GM12801 (cell line): Measurements from ENCODE around the gene DUSP22.

Experiments
- TF ChIP-seq, protein P1 (sequence below): IDR thresholded peaks from one replicate; pipeline ENCODE4 v1.5.1; 2011; ENCODE audit warnings: control low read depth; ENCODE audit not compliant: insufficient read length; ENCODE audit errors: extremely low read depth

DUSP22 gene

DNA sequence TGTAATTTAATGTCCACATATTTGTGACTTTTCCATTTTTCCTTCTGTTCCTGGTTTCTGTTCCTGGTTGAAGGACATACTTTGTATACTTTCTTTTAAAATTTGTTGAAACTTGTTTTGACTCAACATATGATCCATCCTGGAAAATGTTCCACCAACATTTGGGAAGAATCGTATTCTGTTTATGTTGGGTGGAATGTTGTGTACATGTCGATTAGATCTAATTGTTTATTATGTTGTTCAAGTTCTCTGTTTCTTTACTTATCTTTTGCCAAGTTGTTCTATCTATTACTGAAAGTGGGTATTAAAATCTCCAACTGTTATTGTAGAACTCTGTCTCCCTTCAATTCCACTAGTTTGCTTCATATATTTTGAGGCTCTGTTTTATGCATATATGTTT, 27.7 kb upstream of the DUSP22 start:
- TF ChIP-seq, protein P1, sequence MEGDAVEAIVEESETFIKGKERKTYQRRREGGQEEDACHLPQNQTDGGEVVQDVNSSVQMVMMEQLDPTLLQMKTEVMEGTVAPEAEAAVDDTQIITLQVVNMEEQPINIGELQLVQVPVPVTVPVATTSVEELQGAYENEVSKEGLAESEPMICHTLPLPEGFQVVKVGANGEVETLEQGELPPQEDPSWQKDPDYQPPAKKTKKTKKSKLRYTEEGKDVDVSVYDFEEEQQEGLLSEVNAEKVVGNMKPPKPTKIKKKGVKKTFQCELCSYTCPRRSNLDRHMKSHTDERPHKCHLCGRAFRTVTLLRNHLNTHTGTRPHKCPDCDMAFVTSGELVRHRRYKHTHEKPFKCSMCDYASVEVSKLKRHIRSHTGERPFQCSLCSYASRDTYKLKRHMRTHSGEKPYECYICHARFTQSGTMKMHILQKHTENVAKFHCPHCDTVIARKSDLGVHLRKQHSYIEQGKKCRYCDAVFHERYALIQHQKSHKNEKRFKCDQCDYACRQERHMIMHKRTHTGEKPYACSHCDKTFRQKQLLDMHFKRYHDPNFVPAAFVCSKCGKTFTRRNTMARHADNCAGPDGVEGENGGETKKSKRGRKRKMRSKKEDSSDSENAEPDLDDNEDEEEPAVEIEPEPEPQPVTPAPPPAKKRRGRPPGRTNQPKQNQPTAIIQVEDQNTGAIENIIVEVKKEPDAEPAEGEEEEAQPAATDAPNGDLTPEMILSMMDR: no peak

DNA sequence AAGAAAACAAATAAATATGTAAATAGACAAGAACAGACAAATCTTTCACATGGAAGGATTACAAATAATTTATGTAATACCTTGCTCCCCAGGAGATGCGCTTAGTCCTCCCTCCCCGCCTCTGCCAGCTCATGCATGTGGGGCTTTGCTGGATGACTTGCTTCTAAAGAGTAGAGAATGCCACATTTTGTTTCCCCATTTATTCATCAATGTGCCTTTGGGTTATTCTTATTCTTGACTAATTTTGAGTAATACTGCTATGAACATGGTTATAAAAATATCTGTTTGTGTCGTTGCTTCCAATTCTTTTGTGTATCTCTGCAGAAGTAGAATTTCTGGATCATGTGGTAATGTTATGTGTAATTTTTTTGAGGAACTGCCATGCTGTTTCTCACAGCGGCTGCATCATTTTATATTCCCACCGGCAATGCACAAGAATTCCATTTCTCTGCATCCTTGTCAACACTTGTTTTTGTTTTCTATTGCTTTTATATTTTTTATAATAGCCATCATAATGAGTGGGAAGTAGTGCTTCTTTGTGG, 23.8 kb upstream of the DUSP22 start:
- TF ChIP-seq, protein P1: no peak

DNA sequence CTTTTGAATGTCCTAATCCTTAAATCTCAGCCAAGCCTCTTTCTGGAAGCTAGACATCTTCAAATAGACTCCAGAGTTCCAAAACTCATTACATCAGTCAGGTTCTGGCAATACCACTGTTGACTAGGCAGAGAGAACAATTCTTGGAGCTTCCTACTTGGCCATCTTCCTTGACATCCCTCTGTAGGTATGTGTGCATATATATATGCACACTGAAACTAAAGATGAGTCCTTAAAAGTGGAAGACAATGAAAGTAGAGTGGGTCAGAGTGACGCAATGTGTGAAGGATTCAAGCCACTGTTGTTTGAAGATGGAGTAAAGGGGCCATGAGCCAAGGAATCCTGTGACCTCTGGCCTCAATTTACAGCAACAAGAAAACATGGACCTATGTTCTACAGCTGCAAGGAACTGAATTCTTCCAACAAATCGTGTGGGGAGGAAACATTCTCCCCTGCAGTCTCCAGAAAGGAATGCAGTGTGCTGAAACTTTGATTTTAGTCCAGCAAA, 18.7 kb upstream of the DUSP22 start:
- TF ChIP-seq, protein P1: no peak

DNA sequence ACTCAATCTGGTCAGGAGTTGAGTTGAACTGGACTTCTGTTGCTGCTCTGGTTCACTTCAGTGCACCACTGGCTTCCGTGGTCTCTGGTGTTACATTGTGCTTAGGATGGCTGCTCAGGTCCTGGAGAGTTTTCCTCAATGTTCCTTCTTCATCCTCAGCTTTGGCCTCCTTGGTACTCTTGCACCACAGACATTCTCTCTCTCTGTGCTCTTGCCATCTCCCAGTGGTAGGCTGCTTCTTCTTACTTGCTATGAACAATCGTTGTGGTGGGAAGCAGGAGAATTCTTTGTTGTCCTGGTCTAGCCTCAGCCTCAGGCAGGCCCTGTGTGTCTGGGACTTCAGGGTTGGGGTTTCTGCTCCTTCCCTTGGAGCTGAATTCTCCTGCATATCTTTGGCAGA, 14.5 kb upstream of the DUSP22 start:
- TF ChIP-seq, protein P1: no peak

DNA sequence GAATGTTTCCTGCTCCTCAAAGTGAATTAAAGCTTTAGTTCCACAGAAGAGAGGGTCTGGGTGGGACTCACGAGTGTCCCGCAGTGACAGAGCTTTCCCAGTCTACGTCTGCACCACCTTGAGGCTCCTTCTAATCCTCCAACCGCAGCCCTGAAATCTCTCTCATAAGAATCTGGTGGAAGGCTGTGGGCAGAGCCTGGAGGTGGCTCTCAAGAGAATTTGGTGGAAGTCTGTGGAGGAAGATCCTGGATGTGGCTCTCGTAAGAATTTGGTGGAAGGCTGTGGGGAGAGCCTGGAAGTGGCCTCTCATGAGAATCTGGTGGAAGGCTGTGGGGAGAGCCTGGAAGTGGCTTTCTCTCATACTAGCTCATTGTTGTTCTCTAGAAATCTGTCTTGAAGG, 13.8 kb upstream of the DUSP22 start:
- TF ChIP-seq, protein P1: no peak

DNA sequence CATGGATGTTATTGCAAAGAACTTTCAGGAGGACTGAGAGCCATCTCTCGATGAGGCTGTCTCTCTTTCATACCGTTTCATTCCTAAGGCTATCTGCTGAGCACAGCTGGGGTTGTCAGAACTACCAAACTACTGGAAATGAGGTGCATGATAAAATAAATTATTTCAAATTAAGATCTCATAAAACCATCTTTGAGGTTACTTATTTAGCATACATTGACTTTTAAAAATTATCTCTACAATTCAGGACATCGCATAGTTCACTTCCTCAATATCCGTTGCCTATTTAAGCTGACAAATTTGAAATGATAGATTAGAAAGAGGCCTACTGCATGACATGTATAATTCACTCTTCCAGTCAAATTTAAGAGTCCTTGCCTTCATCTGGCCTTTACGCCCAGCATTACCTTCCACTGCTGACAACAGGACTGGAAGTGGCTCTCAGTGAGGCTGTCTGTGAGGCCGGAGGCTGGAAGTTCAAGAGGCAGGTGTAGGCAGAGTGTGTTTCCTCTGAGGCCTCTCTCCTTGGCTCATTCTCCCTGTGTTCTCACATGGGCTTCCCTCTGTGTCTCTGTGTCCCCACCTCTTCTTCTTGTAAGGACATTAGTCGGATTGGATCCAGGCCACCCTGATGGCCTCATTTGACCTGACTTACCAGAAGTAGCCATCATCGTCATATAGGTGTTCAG, 12.8 kb upstream of the DUSP22 start:
- TF ChIP-seq, protein P1: no peak

DNA sequence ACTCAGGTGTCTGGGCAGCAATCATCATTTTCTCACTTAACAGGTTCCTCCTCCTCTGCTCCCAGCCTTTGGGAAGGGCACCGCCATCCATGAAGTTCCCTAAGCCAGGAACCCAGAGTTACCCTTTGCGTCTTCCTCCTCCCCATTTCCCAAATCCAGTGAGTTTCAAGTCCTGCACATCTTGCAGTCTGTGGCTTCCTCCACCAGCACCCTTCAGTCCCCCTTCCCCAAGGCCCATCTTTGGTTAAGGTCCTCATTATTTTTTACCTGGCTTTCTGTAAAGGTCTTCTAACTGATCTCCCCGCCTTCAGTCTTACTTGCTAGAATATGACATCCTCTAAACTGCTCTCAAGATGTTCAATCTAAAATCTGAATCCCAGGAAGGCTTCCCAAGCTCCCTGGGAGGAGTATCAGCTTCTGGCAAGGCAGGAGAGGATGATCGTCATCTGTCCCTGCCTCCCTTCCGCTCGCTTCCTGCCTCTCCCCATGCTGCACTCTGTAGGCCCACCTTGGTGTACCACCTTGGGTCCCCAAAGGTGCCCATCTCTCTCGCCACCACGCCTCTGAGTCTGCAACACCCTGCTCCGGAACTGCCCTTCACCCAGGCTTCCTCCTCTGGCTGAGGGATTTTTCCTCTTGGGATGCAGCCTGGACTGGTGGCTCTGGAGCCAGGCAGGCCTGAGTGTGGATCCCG, 11.4 kb upstream of the DUSP22 start:
- TF ChIP-seq, protein P1: no peak
